TTC549 (cell line): Measurements from ENCODE around the gene GPR37L1.

Experiments
- FAIRE-seq: peaks from 2 replicates; lab custom pipeline; 2012; peaks lifted over from hg19 to GRCh38; lab: Jason Lieb, UNC

Gene GPR37L1, protein sequence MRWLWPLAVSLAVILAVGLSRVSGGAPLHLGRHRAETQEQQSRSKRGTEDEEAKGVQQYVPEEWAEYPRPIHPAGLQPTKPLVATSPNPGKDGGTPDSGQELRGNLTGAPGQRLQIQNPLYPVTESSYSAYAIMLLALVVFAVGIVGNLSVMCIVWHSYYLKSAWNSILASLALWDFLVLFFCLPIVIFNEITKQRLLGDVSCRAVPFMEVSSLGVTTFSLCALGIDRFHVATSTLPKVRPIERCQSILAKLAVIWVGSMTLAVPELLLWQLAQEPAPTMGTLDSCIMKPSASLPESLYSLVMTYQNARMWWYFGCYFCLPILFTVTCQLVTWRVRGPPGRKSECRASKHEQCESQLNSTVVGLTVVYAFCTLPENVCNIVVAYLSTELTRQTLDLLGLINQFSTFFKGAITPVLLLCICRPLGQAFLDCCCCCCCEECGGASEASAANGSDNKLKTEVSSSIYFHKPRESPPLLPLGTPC

DNA sequence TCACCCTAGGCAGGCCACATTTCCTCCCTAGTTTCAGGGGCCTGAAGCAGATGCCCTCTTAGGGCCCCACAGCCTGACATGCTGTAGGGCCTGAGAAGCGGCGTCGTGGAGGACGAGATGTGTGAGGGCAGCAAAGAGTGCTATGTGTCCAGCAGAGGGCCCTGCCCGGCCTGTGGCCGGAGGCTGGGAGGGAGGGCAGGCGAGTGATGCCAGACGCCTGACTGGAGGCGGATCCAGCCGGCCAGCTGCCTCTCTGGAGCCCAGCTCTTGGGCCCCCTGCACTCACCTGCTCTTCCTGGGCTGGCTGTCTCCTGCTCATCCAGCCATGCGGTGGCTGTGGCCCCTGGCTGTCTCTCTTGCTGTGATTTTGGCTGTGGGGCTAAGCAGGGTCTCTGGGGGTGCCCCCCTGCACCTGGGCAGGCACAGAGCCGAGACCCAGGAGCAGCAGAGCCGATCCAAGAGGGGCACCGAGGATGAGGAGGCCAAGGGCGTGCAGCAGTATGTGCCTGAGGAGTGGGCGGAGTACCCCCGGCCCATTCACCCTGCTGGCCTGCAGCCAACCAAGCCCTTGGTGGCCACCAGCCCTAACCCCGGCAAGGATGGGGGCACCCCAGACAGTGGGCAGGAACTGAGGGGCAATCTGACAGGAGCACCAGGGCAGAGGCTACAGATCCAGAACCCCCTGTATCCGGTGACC lies at the start of gene GPR37L1:
GPR37L1 (plus strand) TSS at position 279 of the 697 bp plus-strand sequence; CDS start at position 326, 47 bp downstream.
- no peak for FAIRE-seq

DNA sequence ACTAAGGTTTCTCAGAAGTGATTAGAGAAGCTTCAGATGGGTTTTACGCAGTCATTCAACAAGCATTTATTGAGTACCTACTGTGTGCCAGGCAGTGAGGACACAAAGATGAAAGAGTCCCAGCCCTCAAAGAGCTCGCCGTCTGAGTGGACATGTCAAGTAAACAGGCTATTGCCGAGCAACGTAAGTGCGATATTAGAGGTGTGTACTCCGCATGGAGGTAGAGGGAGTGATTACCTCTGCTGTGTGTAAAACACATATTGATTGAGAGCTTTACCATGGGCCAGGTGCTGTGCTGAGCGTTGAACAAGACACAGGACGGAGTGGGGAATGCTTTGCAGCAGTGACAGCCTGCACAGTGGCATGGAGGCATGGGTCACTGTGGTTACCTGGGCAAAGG lies 49.5 kb upstream of the GPR37L1 start:
- FAIRE-seq, result no peak

DNA sequence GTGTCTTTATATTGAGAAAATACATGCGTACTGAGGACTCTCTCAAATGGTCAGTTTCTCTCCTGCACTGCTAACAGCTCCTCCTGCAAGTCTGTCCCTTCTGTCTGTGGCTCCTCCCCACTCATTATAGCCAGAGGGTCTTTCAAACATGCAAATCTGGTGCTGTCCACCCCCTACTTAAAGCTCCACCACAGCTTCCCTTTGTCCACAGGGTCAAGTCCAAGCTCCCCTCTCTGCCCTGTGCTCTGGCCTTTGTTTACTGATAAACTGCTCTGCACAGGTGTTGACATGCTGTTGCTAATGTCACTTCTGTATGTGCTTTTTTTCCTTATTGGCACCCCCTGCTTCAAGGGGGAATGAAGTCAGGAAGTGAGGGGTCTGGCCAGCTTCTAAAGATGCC lies 47.7 kb upstream of the GPR37L1 start:
- FAIRE-seq, result no peak

DNA sequence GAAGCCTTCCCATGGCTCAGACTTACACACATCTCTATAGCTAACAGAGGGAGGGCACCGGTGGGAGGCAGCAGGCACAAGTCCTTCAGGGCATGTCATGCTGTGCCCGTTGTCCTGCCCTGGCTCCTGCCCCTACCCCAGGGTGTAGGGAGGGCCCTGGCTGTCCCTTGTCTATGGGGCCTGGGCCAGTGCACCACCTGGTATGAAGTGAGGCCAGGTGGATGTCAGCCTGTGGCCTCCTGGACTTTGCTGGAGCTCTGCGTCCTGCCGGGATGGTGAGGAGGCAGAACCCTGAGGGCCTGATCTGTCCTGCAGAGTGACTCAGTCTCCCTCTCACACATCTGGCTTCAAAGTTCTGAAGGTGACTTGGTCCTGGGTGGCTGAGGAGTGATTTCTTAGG lies 47.3 kb upstream of the GPR37L1 start:
- no peak for FAIRE-seq

DNA sequence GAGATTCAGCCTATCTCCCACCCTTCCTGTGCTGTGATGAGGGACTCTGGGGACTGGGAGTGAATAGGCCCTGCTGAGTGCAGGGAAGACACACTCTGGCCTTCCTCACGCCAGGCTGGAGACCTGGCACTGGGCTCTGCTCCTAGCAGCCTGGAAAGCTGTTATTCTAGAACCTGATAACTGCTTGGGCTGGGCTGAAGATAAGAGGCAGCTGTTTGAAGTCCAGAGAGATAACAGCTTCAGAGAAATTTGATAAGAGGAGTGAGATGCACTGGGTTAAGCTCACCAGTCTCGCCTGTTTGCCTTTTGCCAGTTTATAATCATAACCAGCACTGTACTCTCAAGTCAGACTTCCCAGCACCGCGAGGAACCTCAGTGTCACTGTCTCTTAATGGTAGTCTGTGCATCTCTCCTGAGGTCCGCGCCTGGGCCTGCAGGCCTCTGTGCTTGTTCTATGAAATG lies 46.6 kb upstream of the GPR37L1 start:
- FAIRE-seq, result no peak

DNA sequence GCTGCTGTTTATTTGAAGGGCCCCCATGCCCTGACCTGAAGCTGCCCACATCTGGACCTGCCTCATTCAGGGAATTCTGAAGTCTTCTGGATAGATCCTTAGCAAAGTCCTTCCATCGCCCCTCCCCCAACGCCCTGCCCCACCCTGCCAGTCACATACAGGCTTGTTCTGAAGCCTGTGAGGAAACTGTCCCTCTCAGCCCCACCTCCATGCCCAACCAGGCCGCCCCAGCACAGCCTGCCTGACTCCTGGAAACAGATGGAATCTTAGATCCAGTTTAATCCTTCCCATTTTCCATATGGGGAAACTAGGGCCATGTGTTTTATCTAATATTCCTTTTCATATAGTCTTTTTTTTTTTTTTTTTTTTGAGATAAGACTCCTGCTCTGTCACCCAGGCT lies 44.5 kb upstream of the GPR37L1 start:
- FAIRE-seq, result no peak

DNA sequence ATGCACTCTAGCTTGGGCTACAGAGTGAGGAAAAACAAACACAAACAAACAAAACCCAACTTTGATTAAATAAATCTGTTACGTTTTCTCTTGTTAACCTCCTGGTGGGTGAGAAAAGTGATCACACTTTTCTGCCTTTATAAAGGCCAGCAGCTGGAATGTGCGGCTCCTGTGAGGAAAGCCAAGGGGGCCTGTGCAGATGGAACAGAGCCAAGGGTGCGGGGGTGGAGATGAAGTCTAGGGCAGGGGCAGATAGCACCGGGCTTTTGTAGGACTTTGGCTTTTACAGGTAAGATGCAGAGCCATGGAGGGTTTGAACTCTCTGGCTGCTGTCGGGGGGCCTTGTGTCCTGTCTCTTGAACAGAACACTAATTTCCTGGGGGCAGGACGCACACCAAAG lies 40.7 kb upstream of the GPR37L1 start:
- no peak for FAIRE-seq

DNA sequence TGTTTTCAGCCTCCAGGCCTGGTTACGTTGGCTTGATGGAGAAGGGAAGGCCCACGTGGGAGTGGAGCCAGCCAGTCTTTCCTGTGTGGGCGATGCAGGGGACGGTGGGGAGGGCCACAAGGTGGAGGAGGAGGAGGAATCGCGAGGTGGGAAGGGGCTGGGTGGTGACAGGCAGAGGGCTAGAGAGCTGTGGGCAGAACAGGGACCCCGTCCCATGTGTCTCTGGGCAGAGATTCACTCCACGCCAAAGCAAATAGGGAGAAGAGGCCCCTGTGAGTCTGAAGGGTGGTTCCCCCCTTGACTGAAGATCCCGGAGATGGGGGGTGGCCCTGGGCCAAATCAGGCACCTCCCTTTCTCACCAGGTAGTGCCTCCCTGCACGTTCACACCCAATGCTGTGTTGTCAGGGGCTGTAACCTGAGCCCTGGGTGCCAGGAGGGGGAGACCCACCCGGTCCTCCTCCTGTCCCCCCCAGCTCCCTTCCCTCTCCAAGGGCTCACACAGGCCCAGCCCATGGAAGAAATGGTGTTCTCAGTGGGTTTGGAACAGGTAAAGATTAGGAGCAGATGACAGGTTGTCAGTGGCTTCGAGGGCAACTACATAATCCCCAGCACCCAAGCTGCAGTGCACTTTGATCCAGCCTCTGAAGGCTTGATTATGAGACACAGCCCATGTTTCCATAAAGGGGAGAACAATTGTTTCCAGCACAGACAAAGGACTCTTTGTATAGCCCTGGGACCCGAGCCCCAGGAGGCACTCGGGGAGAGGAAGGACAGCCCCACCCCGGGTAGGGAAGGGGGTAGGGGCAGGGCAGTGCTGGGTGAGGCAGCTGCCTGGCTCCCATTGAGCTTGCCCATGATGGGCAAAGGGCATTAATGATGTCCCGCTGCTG lies 37.7 kb upstream of the GPR37L1 start:
- no peak for FAIRE-seq

DNA sequence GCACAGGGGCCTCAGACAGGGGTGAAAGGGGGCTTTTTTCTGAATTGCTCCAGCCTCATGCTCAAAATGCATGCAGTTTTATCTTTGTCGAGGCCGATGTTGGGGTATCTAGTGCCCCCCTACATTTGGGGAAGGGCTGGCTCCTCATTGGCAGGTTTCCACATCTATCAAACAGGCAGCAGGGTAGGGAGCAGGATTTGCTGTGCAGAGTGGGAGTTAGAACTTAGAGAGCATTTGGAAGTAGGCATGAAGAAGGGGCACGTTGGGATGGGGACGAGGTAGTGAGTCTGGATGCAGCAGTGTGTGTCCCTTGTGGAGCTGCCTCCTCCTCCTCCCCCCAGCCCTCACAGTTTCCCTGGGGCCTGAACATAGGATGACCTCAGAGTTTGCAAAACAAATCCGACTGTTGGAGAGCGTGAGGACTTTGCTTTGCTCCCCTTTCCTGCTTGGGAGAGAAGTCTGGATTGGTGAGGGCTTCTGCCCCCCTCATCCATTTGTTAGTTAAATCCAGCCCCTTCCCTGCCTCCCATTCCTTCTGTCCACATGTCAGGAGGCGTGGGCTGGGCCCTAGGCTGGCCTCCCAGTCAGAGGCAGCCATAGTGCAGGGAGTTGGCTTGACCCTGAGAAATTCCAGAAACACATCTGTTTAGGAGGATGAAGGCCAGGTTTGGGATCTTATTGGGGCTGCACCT lies 36.9 kb upstream of the GPR37L1 start:
- FAIRE-seq, result no peak

DNA sequence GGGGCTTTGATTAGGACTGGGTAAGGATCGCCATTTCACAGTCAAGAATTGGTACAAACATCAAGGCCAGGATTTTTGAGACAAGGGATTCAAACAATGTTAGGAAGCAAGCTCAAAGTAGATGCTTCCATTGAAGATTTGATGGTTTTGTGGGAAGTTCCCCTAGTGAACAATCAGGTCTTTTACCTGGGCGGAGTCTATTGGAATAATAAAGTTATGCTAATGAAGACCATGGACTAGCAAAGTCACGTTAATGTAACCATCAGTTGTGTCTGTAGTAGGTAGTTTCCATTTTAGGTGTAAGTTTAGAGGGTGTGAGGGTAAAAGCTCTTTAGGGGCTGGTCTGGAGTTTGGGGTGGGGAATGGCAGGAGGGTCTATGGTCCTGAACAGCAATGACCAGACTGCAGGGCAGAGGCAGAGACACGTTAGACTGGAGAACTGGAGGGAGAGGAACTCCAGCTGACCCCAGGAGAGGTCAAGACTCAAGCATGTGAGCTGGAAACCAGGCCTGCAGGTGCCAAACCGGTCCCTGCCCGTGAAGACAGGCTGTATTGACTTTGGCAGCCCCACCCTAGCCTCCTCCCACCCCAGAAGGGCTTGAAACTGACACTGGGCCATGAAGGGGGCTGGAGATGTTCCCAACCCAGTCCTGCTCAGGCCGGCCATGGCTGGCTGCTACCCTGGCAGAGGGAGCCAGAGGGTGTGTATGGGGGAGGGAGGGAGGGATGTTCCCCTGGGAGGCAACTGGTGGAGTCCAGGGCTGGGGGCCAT lies 36.0 kb upstream of the GPR37L1 start:
- FAIRE-seq, result no peak

DNA sequence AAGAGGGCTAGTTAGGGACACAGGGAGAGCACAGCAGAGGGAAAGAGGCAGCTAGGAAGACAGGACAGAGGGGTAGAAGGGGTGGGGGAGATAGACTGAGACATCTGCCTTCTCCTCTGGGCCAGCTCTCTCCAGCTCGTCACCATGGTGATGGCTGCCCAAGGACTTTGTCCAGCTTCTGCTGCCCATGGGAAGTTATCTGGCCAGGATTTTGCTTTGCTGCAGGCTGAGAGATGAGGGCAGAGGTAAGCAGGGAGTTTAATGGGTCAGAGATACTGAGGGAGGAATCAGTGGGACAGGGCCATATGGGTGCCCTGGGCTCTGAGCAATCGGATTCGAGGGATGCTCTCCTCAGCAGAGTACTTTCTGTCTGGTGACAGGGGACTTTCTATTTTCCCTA lies 34.5 kb upstream of the GPR37L1 start:
- no peak for FAIRE-seq

DNA sequence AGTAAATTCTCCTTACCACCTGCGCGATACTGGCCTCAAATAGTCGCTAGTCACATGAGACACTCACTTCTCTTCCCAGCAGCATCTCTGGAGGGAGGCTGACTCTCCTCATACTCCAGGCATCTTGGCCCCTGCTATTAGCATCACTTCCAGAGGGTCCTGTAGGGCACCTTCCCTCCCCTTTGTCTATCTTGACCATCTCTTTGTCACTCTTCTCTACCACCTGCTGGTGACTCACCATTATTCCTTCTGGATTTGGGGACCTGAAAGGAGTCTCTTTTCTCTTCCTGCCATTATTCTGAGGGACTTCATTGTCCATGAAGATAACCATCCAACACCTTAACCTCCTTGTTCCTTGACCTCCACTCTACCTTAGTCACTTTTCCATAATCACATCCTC lies 31.7 kb upstream of the GPR37L1 start:
- no peak for FAIRE-seq

DNA sequence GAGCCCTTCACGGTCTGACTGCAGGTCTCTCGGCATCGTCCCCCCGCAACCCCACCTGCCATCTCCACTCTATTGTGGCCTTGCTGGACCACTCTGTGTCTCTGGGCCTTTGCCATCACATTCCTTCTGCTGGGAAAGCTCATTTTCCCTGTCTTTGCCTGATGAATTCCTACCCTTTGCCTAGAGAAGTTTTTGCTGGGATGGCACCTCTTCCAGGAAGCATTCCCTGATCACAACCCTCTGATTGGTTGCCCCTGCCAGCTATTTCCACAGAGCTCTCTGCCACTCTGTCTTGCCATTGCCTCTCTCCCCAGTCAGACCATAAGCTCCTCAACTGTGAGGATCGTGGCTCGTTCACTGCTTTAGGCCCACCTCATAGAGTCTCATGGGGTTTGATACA lies 28.9 kb upstream of the GPR37L1 start:
- FAIRE-seq, result no peak

DNA sequence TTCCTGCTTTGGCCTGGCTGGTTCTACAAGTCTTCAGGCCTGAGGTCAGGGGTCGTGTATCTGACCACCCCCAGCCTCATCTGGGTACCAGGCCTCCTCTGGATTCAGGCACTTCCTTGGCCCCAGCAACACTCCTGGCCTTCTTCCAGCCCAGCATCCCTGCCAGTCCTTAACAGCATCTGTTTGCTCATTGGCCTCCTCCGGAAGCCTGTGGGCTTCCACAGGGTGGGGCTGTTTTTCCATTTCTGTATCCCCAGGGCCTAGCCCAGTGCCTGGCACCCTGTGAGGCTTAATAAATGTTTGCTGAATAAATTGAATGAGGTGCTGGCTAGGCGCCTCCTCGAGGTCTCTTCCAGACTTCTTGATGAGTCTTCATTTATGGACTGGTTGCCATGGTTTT lies 21.5 kb upstream of the GPR37L1 start:
- no peak for FAIRE-seq

DNA sequence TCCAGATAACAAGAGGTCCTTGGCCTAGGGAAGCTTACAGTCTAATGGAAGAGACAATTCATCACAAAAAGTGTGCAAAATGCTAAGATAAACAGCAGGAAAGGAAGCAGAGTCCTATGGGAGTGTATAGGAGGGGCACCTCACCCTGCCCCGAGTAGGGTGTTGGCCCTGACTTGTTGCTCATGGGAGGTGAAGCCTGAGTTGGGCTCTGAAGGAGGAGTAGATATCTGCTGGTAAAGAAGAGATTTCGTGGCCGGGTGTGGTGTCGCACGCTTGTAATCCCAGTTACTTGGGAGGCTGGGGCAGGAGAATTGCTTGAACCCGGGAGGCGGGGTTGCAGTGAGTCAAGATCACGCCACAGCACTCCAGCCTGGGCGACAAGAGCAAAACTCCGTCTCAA lies 18.6 kb upstream of the GPR37L1 start:
- FAIRE-seq, result no peak

DNA sequence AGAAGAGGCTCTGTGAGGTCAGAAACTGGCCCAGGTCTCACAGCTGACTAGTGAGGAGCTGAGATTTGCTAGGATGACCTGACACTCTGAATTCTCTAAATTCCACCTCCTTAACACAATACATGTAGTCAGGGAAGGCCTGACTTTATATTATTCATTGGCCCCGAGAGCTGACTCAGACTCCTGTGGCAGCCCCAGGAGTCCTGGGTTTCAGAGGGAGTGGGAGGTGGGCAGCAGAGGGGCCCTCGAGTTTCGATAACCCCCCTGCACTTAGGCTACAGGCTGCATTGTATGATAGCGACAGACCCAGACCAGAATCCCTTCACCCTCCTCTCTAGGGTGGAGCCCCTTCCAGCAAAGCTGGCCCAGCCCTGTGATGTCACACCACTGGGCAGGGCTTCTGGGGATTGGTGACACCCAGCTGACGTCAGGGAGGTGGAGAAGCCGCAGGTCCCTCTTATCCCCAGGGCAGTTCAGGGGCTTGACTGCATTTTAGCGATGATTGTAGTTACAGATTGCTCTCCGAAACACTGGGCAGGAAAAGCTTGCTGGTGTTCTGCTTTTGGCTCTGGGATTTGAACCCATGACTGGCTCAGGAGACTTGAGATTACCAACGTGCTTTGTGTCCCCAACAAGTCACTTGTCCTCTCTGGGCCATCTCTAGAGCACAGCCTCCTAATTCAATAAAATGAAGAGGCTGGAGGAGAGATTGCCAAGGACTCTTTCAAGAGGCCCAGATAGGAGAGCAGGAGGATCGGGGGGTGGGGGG lies 17.0 kb upstream of the GPR37L1 start:
- no peak for FAIRE-seq

DNA sequence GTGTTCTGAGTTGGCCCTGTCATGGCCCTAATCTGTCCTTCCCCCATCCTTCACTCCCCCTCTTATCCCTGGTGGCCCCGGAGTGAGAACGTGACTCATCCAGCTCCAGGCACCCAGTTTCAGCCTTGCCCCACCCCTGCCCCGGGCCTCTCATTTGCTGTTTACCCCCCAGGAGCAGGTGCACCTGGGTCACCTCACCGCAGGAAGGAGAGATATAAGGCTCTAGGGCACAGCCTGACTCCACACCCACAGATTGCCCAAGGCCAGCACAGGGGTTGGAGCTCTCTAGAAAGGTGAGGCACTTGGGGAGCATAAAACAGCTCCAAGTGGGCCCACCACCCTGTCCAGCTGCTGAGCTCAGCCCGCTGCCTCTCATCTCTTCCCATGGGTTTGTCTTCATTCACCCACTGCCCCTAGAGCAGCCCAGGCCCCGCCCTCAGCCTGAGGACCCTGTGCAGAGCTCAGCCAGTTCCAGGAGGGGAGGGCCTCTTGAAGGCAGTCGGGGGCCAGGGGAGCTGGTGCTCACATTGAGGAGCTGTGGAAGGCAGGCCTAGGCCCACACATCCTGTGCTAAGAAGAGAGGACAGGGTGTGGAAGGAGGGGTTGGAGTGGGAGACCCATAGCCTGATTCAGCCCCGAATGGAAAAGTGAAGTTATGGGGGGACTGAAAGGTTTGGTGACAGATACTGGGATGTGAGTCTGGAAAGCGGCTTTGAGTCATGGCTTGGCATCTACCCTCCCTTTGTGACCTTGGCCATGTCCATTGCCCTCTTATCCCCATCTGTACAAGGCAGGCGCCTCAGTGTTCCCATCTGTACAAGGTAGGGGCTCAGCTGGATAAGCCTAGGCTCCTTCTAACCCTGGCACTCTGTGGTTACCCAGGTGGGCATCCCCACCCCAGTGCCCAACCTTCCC lies 16.1 kb upstream of the GPR37L1 start:
- FAIRE-seq, result no peak

DNA sequence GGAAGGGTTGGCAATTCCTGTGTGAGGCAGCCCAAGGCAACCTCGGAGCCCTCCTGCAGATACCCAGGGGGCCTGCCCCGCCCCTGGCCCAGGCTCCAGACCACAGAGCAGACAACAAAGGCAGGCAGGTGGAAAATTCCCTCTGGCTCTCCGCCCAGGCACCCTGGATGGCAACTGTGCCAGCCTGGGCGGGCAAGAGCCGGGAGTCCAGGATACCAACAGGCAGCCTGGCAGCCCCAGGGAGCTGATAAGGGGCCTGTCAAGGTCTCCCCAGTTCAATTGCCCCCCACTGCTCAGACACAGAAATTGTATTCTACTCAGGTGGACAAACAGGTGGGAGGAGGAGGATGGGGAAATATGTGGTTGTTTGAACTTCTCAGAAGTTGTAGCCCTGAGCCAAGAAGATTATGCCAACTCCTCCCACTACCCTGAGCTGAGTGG lies 15.4 kb upstream of the GPR37L1 start:
- no peak for FAIRE-seq
